ENCODE data around the gene SLC25A24.
"Not testable (repeated sequence)": the region's sequence is repeated elsewhere in the genome, so short reads cannot be mapped to it uniquely, and the experiment has no call there.

Gene SLC25A24

GRCh38 chr1:108140177-108140576, 60.0 kb downstream of the SLC25A24 start:
- Mint-ChIP-seq H3K4me1 (no peaks in the 10 kb centered on the region), H3K36me3 (peaks cover 29% of the 10 kb centered on the region)
- CTCF ChIA-PET = interaction anchor here (1.2 kb wide), 1 partner anchor 13 kb away, joined by 5 read pairs; no protein-coding TSS in a partner anchor

GRCh38 chr1:108139555-108139954, 60.6 kb downstream of the SLC25A24 start:
- H3K4me1 Mint-ChIP-seq, H3K4me3 Mint-ChIP-seq, H3K9me3 Mint-ChIP-seq, H3K27me3 Mint-ChIP-seq, CTCF ChIA-PET, DNase-seq, H3K27ac Mint-ChIP-seq: not testable (repeated sequence)
- H3K36me3 Mint-ChIP-seq = peaks cover 29% of the 10 kb centered on the region

More at GRCh38 chr1:108140177-108140576, 60.0 kb downstream of the SLC25A24 start:
- Mint-ChIP-seq H3K9me3 (no peaks in the 10 kb centered on the region), H3K27ac (no peak overlapping the region), H3K4me3 (no peak overlapping the region), H3K27me3 (no peaks in the 10 kb centered on the region)
- no peak for DNase-seq

GRCh38 chr1:108133148-108133547, 67.0 kb downstream of the SLC25A24 start:
- CTCF ChIA-PET, DNase-seq, H3K27ac Mint-ChIP-seq, H3K4me3 Mint-ChIP-seq, H3K27me3 Mint-ChIP-seq, H3K4me1 Mint-ChIP-seq, H3K9me3 Mint-ChIP-seq: not testable (repeated sequence)
- peaks cover 15% of the 10 kb centered on the region for H3K36me3 Mint-ChIP-seq

GRCh38 chr1:108132367-108132766, 67.8 kb downstream of the SLC25A24 start:
- H3K4me1 Mint-ChIP-seq, DNase-seq, H3K9me3 Mint-ChIP-seq, H3K27me3 Mint-ChIP-seq, CTCF ChIA-PET, H3K27ac Mint-ChIP-seq, H3K4me3 Mint-ChIP-seq: not testable (repeated sequence)
- H3K36me3 Mint-ChIP-seq = peaks cover 12% of the 10 kb centered on the region

- CTCF ChIA-PET, H3K27me3 Mint-ChIP-seq, H3K4me3 Mint-ChIP-seq, DNase-seq, H3K27ac Mint-ChIP-seq, H3K4me1 Mint-ChIP-seq, H3K9me3 Mint-ChIP-seq, H3K36me3 Mint-ChIP-seq: not testable (repeated sequence)
Observed at GRCh38 chr1:108131281-108131680, 68.9 kb downstream of the SLC25A24 start.

- no peak overlapping the region for H3K4me3 Mint-ChIP-seq
- no peaks in the 10 kb centered on the region for H3K4me1 Mint-ChIP-seq
- H3K27me3 Mint-ChIP-seq = no peaks in the 10 kb centered on the region
- no peak for DNase-seq
- H3K27ac Mint-ChIP-seq = no peak overlapping the region
- CTCF ChIA-PET = interaction anchor here (8.6 kb wide), 1 partner anchor 346 kb away, joined by 249 read pairs; no protein-coding TSS in a partner anchor
- H3K9me3 Mint-ChIP-seq = peaks cover 4% of the 10 kb centered on the region
- peaks cover 8% of the 10 kb centered on the region for H3K36me3 Mint-ChIP-seq
Observed at GRCh38 chr1:108130794-108131193, 69.3 kb downstream of the SLC25A24 start.

DNA sequence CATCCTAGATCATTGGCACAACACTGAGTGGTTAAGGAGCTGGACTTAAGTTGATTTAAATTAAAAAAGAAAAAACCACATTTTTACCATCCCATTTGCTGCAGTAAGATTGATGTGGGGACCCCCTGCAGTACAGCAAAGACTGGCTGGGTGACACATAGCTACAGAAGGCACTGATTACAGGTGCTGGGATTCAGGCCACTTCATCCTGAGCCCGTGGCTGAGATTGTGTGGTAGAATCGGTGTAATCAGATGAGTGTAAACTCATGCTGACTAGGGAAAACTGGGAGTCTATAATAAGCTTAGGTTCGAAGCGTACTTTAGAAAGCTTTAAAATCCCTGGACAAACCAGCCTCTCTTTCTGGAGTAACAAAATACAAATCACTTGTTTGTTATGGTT, 70.1 kb downstream of the SLC25A24 start:
- Mint-ChIP-seq H3K27ac (no peak overlapping the region), H3K4me3 (no peak overlapping the region), H3K9me3 (peaks cover 4% of the 10 kb centered on the region), H3K4me1 (no peaks in the 10 kb centered on the region), H3K36me3 (peaks cover 8% of the 10 kb centered on the region), H3K27me3 (peaks cover 4% of the 10 kb centered on the region)
- CTCF ChIA-PET = interaction anchor here (8.6 kb wide), 1 partner anchor 345 kb away, joined by 249 read pairs; no protein-coding TSS in a partner anchor
- DNase-seq = no peak

DNA sequence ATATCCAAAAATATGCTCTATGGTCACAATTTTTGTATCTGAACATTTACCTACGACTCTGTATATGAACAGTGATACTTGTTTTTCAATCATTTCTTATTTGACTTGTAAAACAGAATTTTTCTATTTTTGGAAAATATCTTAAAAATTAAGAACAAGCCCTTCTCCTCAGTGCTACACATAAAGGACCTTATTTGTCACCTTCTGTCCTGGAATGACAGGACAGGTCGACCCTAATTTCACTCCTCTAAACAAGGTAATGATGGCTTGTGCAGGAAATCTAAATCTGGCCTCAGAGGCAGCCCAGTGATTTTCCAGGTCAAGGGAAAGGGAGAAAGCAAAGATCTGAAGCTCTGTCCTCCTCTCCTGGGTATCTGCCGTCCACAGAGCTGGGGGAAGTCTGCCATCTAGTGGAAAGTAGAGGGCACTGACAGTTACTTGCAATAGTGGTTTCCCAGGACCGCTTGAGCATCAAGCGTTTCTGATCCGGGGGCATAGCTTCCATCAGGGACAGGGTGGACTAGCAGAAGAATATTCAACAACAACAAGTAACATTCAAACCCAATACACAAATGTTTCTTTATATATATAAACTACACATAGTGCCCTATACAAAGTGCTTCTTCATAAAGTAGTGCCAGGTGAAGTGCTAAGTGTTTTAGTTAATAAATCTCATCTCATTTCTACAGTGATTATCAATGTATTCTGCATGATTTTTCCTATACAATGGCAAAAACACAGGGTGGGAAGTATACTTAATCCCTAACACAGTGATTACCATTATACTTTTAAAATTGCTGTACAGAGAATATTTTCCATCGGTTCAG, 74.6 kb downstream of the SLC25A24 start:
- DNase-seq = peak; percentile 74
- Mint-ChIP-seq H3K4me1 (no peaks in the 10 kb centered on the region), H3K27me3 (peaks cover 17% of the 10 kb centered on the region), H3K36me3 (no peaks in the 10 kb centered on the region), H3K9me3 (no peaks in the 10 kb centered on the region), H3K4me3 (no peak overlapping the region), H3K27ac (no peak overlapping the region)
- CTCF ChIA-PET = interaction anchor here (0.6 to 8.6 kb wide), 31 partner anchors 12 to 374 kb away, joined by 3 to 249 read pairs (median 3); partner anchors contain the start of gene VAV3

DNA sequence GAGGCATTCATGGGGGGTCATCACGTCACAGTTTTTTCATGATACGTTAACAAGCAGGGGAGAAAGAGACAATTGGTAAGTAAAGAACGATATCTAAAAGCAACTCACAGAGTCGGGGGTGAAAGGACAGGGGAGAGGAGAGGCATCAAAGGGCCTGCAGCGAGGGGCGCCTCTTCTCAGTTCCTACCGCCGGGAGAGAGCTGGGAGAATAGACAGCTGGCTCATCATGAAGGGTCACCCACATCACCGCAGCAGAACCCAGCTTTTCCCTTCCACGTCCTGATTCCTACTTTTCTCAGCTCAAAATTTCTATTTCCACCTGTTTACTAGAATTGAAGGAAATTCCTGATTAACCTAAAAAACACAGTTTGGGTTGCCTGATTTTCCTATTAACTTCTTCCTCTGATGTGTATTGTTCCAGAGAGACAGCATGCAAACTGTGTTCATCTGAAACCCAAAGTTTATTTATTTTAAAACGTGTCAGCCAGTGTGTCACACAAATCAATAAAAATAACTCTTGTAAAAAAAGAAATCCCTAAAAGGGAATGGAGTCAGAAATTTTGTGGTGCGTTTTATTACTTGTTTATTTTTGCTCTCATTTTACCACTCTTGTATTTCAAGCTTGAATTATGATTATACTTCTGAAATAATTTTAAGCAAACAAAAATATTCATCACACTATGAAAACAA, 75.4 kb downstream of the SLC25A24 start:
- H3K27ac Mint-ChIP-seq = no peak overlapping the region

DNA sequence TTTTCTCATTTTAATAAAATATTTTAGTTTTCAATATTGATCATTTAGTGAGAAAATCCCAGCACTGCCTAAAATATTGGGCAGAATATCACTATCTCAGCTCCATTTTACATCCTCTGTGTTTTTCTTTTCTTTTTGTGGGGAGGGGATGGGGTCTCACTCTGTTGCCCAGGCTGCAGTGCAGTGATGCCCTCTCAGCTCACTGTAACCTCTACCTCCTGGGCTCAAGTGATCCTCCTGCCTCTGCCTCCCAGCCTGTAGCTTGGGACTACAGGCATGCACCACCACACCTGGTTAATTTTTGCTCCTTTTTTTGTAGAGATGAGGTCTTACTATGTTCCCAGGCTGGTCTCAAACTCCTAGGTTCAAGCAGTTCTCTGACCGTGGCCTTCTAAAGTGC, 76.1 kb downstream of the SLC25A24 start:
- no peak overlapping the region for H3K4me3 Mint-ChIP-seq
- no peak for DNase-seq
- no peaks in the 10 kb centered on the region for H3K4me1 Mint-ChIP-seq
- H3K27me3 Mint-ChIP-seq = peaks cover 30% of the 10 kb centered on the region
- CTCF ChIA-PET = interaction anchor here (0.8 to 8.6 kb wide), 9 partner anchors 75 to 368 kb away, joined by 3 to 249 read pairs (median 6); no protein-coding TSS in a partner anchor
- no peaks in the 10 kb centered on the region for H3K36me3 Mint-ChIP-seq
- no peak overlapping the region for H3K27ac Mint-ChIP-seq
- no peaks in the 10 kb centered on the region for H3K9me3 Mint-ChIP-seq

More for the DNA sequence above, 75.4 kb downstream of the SLC25A24 start:
- Mint-ChIP-seq H3K4me3 (no peak overlapping the region), H3K36me3 (no peaks in the 10 kb centered on the region), H3K4me1 (no peaks in the 10 kb centered on the region), H3K9me3 (no peaks in the 10 kb centered on the region), H3K27me3 (peaks cover 23% of the 10 kb centered on the region)
- DNase-seq = no peak
- CTCF ChIA-PET = interaction anchor here (0.6 to 8.6 kb wide), 29 partner anchors 12 to 373 kb away, joined by 3 to 249 read pairs (median 3); partner anchors contain the start of gene VAV3

DNA sequence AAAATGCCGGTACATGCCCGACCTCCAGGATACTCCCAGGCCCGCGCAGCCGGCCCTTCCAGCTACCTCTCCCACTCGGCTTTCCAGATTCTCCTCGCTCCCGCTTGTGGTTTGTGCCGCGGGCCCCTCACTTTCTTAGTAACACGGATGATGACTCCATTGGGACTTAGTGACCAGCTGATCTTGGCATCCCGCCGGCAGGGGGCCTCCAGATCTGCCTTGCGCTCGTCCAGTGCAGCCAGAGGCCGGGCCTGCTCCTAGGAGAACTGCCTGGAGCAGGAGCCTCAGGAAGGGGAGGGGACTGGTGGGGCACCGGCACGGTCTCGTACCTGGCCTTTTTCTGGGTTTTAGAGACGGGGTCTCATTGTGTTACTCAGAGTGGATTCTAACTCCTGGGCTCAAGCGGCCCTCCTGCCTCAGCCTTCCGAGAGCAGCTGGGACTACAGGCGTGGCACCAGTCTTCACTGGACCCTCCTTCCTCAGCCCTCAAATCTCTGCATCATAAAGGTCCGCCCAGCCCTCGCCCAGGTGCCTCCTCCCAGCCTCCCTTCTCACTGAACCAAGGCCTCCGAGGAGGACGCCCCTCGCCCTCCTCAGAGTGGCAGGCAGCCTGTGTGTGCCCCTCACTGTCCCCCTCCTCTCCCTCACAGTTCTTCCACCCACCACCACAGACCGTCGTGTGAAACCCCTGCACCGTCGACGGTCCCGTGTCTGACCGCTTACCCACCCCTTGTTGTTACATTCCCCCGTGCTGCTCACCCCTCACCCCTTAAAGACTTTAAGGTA, 78.6 kb downstream of the SLC25A24 start:
- Mint-ChIP-seq H3K9me3 (no peaks in the 10 kb centered on the region), H3K4me3 (no peak overlapping the region), H3K36me3 (no peaks in the 10 kb centered on the region), H3K27ac (no peak overlapping the region), H3K27me3 (peaks cover 34% of the 10 kb centered on the region), H3K4me1 (peaks cover 5% of the 10 kb centered on the region)
- DNase-seq = no peak
- CTCF ChIA-PET = interaction anchor here (0.6 kb wide), 1 partner anchor 339 kb away, joined by 3 read pairs; no protein-coding TSS in a partner anchor

DNA sequence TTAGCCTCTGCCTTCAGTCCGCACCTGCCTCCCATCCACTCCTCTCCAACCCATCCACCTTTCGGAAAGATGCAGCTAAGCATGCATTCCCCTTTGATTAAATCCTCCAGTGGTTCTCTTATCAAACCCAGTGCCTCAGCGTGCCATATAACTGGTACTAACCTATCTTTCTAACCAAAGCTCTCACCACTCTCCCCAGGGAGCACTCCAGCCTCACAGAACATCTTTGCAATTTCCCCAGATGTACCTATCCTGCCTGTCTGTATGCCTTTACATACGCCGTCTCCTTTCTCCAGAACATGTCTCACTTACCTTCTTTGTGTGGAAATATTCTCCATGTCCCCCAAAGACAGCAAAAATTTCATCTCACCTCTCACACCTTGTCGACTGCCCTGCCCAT, 80.0 kb downstream of the SLC25A24 start:
- peaks cover 5% of the 10 kb centered on the region for H3K4me1 Mint-ChIP-seq
- H3K27ac Mint-ChIP-seq = peak overlapping the region; percentile 24
- CTCF ChIA-PET = interaction anchor here (1.2 to 3.6 kb wide), 2 partner anchors 156 to 338 kb away, joined by 4 to 18 read pairs; no protein-coding TSS in a partner anchor
- no peaks in the 10 kb centered on the region for H3K9me3 Mint-ChIP-seq
- no peaks in the 10 kb centered on the region for H3K36me3 Mint-ChIP-seq
- H3K27me3 Mint-ChIP-seq = peaks cover 30% of the 10 kb centered on the region
- no peak overlapping the region for H3K4me3 Mint-ChIP-seq
- no peak for DNase-seq

GRCh38 chr1:108119500-108119899, 80.6 kb downstream of the SLC25A24 start:
- peaks cover 30% of the 10 kb centered on the region for H3K27me3 Mint-ChIP-seq
- no peak overlapping the region for H3K27ac Mint-ChIP-seq
- DNase-seq = no peak
- peaks cover 5% of the 10 kb centered on the region for H3K4me1 Mint-ChIP-seq
- H3K36me3 Mint-ChIP-seq = no peaks in the 10 kb centered on the region
- no peak overlapping the region for H3K4me3 Mint-ChIP-seq
- no peaks in the 10 kb centered on the region for H3K9me3 Mint-ChIP-seq
- CTCF ChIA-PET = interaction anchor here (1.1 to 3.6 kb wide), 3 partner anchors 155 to 339 kb away, joined by 3 to 18 read pairs (median 4); no protein-coding TSS in a partner anchor

Data from activated naive CD4-positive, alpha-beta T cell treated with anti-CD3 and anti-CD28 coated beads, Interleukin-2, amount 10 ng/mL, durations not matched to agents 7 days and 5 days (primary cell).